ENCODE measurements around the gene TUBA3E.

GRCh38 chr2:130165293-130166016, 32.8 kb downstream of the TUBA3E start:
- TF ChIP-seq CTCF (IDR thresholded peaks at IDR 0.05) (no peak), POLR2A (IDR thresholded peaks at IDR 0.05) (no peak), EP300 (IDR thresholded peaks at IDR 0.05) (no peak), POLR2AphosphoS5 (IDR thresholded peaks at IDR 0.05) (no peak)
